ENCODE measurements around the gene STIM2.

Gene STIM2

GRCh38 chr4:27013012-27013411 lies 152.4 kb downstream of the STIM2 start:
- no peak overlapping the region for H3K4me3 ChIP-seq (ENCODE audit: low read depth, low read length)
- no peak overlapping the region for H3K27ac ChIP-seq
- no peak for DNase-seq
- no peaks in the 10 kb centered on the region for H3K36me3 ChIP-seq (replicated peaks)
- H3K27me3 ChIP-seq (replicated peaks) = no peaks in the 10 kb centered on the region
- in situ Hi-C loops (cut with HindIII; ENCODE audit: low pct_ligation_motif_present, low sequenced_read_pairs) = no loop called here
- TF ChIP-seq CTCF (IDR thresholded peaks at IDR 0.05; ENCODE audit: low read depth, low read length, missing control alignments) = no peak

DNA sequence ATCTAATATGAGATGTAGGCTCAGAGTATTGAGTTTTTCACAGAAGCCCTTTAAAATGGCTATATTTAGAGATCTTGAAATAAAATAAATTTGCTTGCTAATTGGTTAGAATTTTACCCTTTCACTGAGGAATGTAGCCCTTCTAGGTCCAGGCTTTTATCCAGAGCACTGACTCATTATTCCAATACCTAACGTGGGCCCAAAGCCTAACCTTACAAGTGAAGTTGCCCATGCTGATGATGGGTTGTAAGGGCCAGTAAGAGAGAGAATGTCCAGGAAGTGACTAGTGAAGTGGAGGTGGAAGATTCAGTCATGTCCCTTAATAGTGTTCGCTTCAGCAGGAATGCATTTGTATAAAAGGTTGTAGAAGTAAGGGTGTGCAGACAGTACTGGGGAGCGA lies 155.9 kb downstream of the STIM2 start:
- TF ChIP-seq CTCF (IDR thresholded peaks at IDR 0.05; ENCODE audit: low read depth, low read length, missing control alignments) = no peak
- no peak overlapping the region for H3K27ac ChIP-seq
- no peak for DNase-seq
- in situ Hi-C loops (cut with HindIII; ENCODE audit: low pct_ligation_motif_present, low sequenced_read_pairs) = no loop called here
- no peaks in the 10 kb centered on the region for H3K36me3 ChIP-seq (replicated peaks)
- no peak overlapping the region for H3K4me3 ChIP-seq (ENCODE audit: low read depth, low read length)
- H3K27me3 ChIP-seq (replicated peaks) = no peaks in the 10 kb centered on the region

- H3K36me3 ChIP-seq (replicated peaks) = no peaks in the 10 kb centered on the region
- in situ Hi-C loops (cut with HindIII; ENCODE audit: low pct_ligation_motif_present, low sequenced_read_pairs) = no loop called here
Measured at GRCh38 chr4:27017623-27018022, 157.0 kb downstream of the STIM2 start.

GRCh38 chr4:27018076-27018475 lies 157.4 kb downstream of the STIM2 start:
- Histone ChIP-seq H3K36me3 (replicated peaks) (no peaks in the 10 kb centered on the region), H3K27me3 (replicated peaks) (no peaks in the 10 kb centered on the region), H3K4me3 (ENCODE audit: low read depth, low read length) (no peak overlapping the region), H3K27ac (no peak overlapping the region)
- no peak for DNase-seq
- TF ChIP-seq CTCF (IDR thresholded peaks at IDR 0.05; ENCODE audit: low read depth, low read length, missing control alignments) = no peak
- in situ Hi-C loops (cut with HindIII; ENCODE audit: low pct_ligation_motif_present, low sequenced_read_pairs) = no loop called here

More at GRCh38 chr4:27017623-27018022, 157.0 kb downstream of the STIM2 start:
- TF ChIP-seq CTCF (IDR thresholded peaks at IDR 0.05; ENCODE audit: low read depth, low read length, missing control alignments) = no peak
- Histone ChIP-seq H3K27ac (no peak overlapping the region), H3K27me3 (replicated peaks) (no peaks in the 10 kb centered on the region), H3K4me3 (ENCODE audit: low read depth, low read length) (no peak overlapping the region)
- DNase-seq = no peak

GRCh38 chr4:27018910-27019309 lies 158.3 kb downstream of the STIM2 start:
- in situ Hi-C loops (cut with HindIII; ENCODE audit: low pct_ligation_motif_present, low sequenced_read_pairs) = no loop called here
- H3K27me3 ChIP-seq (replicated peaks) = no peaks in the 10 kb centered on the region

More at GRCh38 chr4:27018910-27019309, 158.3 kb downstream of the STIM2 start:
- Histone ChIP-seq H3K27ac (no peak overlapping the region), H3K4me3 (ENCODE audit: low read depth, low read length) (no peak overlapping the region), H3K36me3 (replicated peaks) (no peaks in the 10 kb centered on the region)
- DNase-seq = no peak
- TF ChIP-seq CTCF (IDR thresholded peaks at IDR 0.05; ENCODE audit: low read depth, low read length, missing control alignments) = no peak
